Loucy (cell line): ENCODE measurements around the gene ERCC5.

Experiments
- H2AFZ ChIP-seq: fragments of 200-600 bp; sonication (generic); 2 replicates; pipeline ENCODE4 v1.6.0; 2016; ENCODE audit warnings: antibody characterized with exemption, mild to moderate bottlenecking, low read length, moderate library complexity
- H3F3A ChIP-seq: fragments of 200-600 bp; 2 replicates; pipeline ENCODE4 v1.6.0; 2016; ENCODE audit warnings: antibody characterized with exemption, low read depth, mild to moderate bottlenecking
- H3K27me3 ChIP-seq: fragments of 200-600 bp; sonication (generic); 2 replicates; pipeline ENCODE4 v1.6.1; 2014; ENCODE audit warnings: low read length, mild to moderate bottlenecking; ENCODE audit not compliant: insufficient read depth, poor library complexity, severe bottlenecking
- H3K36me3 ChIP-seq: fragments of 200-600 bp; sonication (generic); 2 replicates; pipeline ENCODE4 v1.6.1; 2016; ENCODE audit warnings: low read length; ENCODE audit not compliant: insufficient read depth
- H3K4me1 ChIP-seq: fragments of 200-600 bp; sonication (generic); 2 replicates; pipeline ENCODE4 v1.5.1; 2014; ENCODE audit warnings: low read length, mild to moderate bottlenecking; ENCODE audit not compliant: insufficient read depth, poor library complexity, severe bottlenecking
- H3K4me2 ChIP-seq: fragments of 200-600 bp; sonication (generic); 2 replicates; pipeline ENCODE4 v1.6.0; 2014; ENCODE audit warnings: antibody characterized with exemption, low read length, low read depth, mild to moderate bottlenecking; ENCODE audit not compliant: poor library complexity, severe bottlenecking
- H3K4me3 ChIP-seq: fragments of 200-600 bp; sonication (generic); 2 replicates; pipeline ENCODE4 v1.5.1; 2014; ENCODE audit warnings: low read length, mild to moderate bottlenecking, mixed read lengths; ENCODE audit not compliant: poor library complexity, severe bottlenecking
- H3K79me2 ChIP-seq: fragments of 200-600 bp; sonication (generic); 2 replicates; pipeline ENCODE4 v1.6.1; 2014; ENCODE audit warnings: low read length; ENCODE audit not compliant: insufficient read depth
- H3K9ac ChIP-seq: fragments of 200-600 bp; sonication (generic); 2 replicates; pipeline ENCODE4 v1.6.0; 2014; ENCODE audit warnings: mild to moderate bottlenecking, low read depth, low read length, moderate library complexity; ENCODE audit not compliant: poor library complexity, severe bottlenecking
- H3K9me2 ChIP-seq: fragments of 200-600 bp; sonication (generic); replicated peaks from 2 replicates; pipeline ENCODE4 v1.6.1; 2016; ENCODE audit warnings: low read depth, low read length, mixed read lengths
- H3K9me3 ChIP-seq: fragments of 200-600 bp; sonication (generic); 2 replicates; pipeline ENCODE4 v1.6.1; 2014; ENCODE audit warnings: mild to moderate bottlenecking, antibody characterized with exemption, low read length, low read depth; ENCODE audit not compliant: insufficient read depth
- H4K20me1 ChIP-seq: fragments of 200-600 bp; sonication (generic); 2 replicates; pipeline ENCODE4 v1.6.0; 2014; ENCODE audit warnings: antibody characterized with exemption, low read length, mild to moderate bottlenecking; ENCODE audit not compliant: insufficient read depth, poor library complexity, severe bottlenecking
- CTCF ChIP-seq: fragments of 200-600 bp; sonication (generic); conservative IDR thresholded peaks from 2 replicates; pipeline ENCODE4 v1.5.1; 2014; ENCODE audit warnings: mild to moderate bottlenecking, antibody characterized with exemption, low read length
- EZH2phosphoT487 ChIP-seq: fragments of 200-600 bp; IDR thresholded peaks from 2 replicates; pipeline ENCODE4 v1.6.1; 2018; ENCODE audit warnings: antibody characterized with exemption, mild to moderate bottlenecking, moderate library complexity, borderline replicate concordance

Gene ERCC5

GRCh38 chr13:102917019-102917418, 71.2 kb downstream of the ERCC5 start:
- Histone ChIP-seq H3K9me3 (no peaks in the 10 kb centered on the region), H4K20me1 (no peaks in the 10 kb centered on the region), H2AFZ (no peak overlapping the region), H3K9ac (no peak overlapping the region), H3K4me3 (no peak overlapping the region), H3K4me2 (no peak overlapping the region), H3F3A (no peaks in the 10 kb centered on the region), H3K27me3 (no peaks in the 10 kb centered on the region), H3K4me1 (no peaks in the 10 kb centered on the region), H3K36me3 (no peaks in the 10 kb centered on the region), H3K79me2 (no peaks in the 10 kb centered on the region), H3K9me2 (no peaks in the 10 kb centered on the region)
- TF ChIP-seq CTCF (no peak), EZH2phosphoT487 (no peak)

- no peak for TF ChIP-seq EZH2phosphoT487
- no peak overlapping the region for H3K9ac ChIP-seq
- H3K27me3 ChIP-seq, result no peaks in the 10 kb centered on the region
- H2AFZ ChIP-seq, result no peak overlapping the region
- no peaks in the 10 kb centered on the region for H3K4me1 ChIP-seq
- no peaks in the 10 kb centered on the region for H3K9me3 ChIP-seq
- no peaks in the 10 kb centered on the region for H3F3A ChIP-seq
- no peak overlapping the region for H3K4me2 ChIP-seq
- H3K9me2 ChIP-seq, result no peaks in the 10 kb centered on the region
- H3K79me2 ChIP-seq, result no peaks in the 10 kb centered on the region
- H3K4me3 ChIP-seq, result no peak overlapping the region
- no peaks in the 10 kb centered on the region for H4K20me1 ChIP-seq
- no peaks in the 10 kb centered on the region for H3K36me3 ChIP-seq
Measured at GRCh38 chr13:102922184-102922583, 76.4 kb downstream of the ERCC5 start.
